SHP77 (cell line): ENCODE measurements around the gene BLZF1.
"Not testable (repeated sequence)": the region's sequence is repeated elsewhere in the genome, so short reads cannot be mapped to it uniquely, and the experiment has no call there.

Experiments
- DNase-seq, 2 experiments: peaks; one replicate each; lab custom pipeline; 2025; lab: John Stamatoyannopoulos, UW

BLZF1 gene

GRCh38 chr1:169360415-169360814, 7.6 kb upstream of the BLZF1 start:
- DNase-seq = no peak

GRCh38 chr1:169361281-169361680, 6.7 kb upstream of the BLZF1 start:
- no peak for DNase-seq

- no peak for DNase-seq
These were observed 4.8 kb upstream of the BLZF1 start for GRCh38 chr1:169363046-169363730.

GRCh38 chr1:169364948-169365347, 3.0 kb upstream of the BLZF1 start:
- DNase-seq = no peak

- no peak for DNase-seq
These were observed 804 bp upstream of the BLZF1 start for GRCh38 chr1:169367096-169367685.

- DNase-seq = no peak
These were observed 393 bp downstream of the BLZF1 start for GRCh38 chr1:169368406-169368769.

GRCh38 chr1:169371404-169371803, 3.4 kb downstream of the BLZF1 start:
- no peak for DNase-seq

- DNase-seq = no peak
These were observed 13.2 kb downstream of the BLZF1 start for GRCh38 chr1:169381162-169381561.

- DNase-seq = no peak
These were observed 15.5 kb downstream of the BLZF1 start for GRCh38 chr1:169383449-169383848.

- no peak for DNase-seq
These were observed 19.4 kb downstream of the BLZF1 start for GRCh38 chr1:169387399-169387798.

- no peak for DNase-seq
These were observed 22.3 kb downstream of the BLZF1 start for GRCh38 chr1:169390303-169390702.

- DNase-seq = no peak
These were observed 24.4 kb downstream of the BLZF1 start for GRCh38 chr1:169392406-169392805.

GRCh38 chr1:169395955-169396354, 28.0 kb downstream of the BLZF1 start:
- no peak for DNase-seq

- DNase-seq = not testable (repeated sequence)
These were observed 34.6 kb downstream of the BLZF1 start for GRCh38 chr1:169402578-169402977.

- not testable (repeated sequence) for DNase-seq
These were observed 40.3 kb downstream of the BLZF1 start for GRCh38 chr1:169408340-169408739.

GRCh38 chr1:169414952-169415351, 47.0 kb downstream of the BLZF1 start:
- DNase-seq = no peak

- DNase-seq = no peak
These were observed 53.3 kb downstream of the BLZF1 start for GRCh38 chr1:169421309-169421708.

- peak; percentile 11 to 19 for DNase-seq
These were observed 58.2 kb downstream of the BLZF1 start for GRCh38 chr1:169426174-169426705.

GRCh38 chr1:169427081-169427641, 59.2 kb downstream of the BLZF1 start, which contains the start of gene CCDC181:
Gene CCDC181 (minus strand): TSS chr1:169427474. CDS start chr1:169424927, 2,547 bp downstream.
- DNase-seq = peak; percentile 97 to 98
